NCI-H524 treated with DMSO at 0.1 percent for 48 hours (cell line): Measurements from ENCODE around the gene PLEKHA7.
"Not testable (repeated sequence)": the region's sequence is repeated elsewhere in the genome, so short reads cannot be mapped to it uniquely, and the experiment has no call there.

ENCODE experiments used
- DNase-seq: peaks from one replicate; lab custom pipeline; 2025; lab: John Stamatoyannopoulos, UW

Gene PLEKHA7

DNA sequence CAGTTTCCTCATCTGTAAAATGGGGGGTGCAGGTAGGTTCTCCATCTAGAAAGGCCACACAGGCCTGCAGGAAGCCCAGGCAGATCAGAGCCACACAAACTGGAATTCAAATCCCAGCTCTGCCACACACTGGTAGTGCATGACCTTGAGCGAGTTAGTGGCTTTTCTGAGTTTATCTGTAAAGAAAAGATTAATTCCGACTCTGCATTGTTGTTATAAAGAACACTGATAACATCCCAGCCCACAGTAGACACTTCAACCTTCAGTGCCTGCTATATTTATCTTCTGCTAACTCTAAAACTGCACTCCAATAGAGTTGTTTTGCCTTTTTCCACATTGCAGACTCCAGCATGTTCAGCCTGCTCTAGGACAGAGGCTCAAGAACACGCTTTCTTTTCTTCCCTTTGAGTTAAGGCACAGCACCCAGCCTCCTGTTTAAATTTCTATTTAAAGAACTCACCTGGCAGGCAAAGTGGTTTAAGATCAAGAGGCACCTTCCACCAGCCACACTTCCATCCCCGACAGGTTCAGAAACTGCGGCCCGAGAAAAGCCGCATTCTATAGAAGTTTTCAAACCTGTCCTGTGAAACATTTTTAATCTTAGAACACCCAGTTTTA is 133.9 kb downstream of the PLEKHA7 start:
- no peak for DNase-seq

DNA sequence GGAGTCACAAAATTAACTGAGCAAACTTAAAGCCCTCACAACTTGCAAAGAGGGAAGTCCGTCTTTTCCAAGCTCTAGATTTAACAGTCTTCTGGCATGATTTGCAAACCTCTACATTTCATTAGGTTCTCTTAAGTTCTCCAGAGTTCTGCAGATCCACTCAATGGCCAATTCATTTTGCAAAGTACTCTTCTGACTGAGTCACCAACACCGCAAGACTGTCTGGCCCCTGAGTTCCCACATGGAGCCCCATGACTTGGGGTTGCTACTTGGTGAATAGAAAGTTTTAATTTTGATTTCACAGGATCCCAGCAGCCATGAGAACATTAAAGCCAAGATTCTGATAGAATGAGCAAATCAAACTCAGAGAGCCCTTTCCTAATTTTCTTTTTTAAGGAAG is 134.5 kb downstream of the PLEKHA7 start:
- DNase-seq = no peak

DNA sequence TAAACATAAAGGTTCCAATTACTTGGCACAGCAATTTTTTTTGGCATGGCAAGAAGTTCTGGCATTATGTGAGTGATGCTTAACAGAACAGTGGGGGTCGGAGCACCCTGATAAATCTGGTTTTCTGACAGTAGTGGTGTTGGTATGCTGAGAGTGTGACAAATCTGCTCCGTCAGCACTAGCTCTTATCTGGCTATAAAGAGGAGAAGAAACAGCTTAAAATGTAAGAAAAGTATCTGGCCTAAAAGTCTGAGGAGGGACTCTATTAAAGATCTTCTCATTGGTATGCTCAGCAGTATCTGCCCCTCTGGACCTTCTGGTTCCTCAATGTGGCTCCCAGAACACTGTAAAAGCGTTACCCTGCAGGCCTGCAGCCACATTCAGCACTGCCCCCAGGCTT is 137.4 kb downstream of the PLEKHA7 start:
- no peak for DNase-seq

DNA sequence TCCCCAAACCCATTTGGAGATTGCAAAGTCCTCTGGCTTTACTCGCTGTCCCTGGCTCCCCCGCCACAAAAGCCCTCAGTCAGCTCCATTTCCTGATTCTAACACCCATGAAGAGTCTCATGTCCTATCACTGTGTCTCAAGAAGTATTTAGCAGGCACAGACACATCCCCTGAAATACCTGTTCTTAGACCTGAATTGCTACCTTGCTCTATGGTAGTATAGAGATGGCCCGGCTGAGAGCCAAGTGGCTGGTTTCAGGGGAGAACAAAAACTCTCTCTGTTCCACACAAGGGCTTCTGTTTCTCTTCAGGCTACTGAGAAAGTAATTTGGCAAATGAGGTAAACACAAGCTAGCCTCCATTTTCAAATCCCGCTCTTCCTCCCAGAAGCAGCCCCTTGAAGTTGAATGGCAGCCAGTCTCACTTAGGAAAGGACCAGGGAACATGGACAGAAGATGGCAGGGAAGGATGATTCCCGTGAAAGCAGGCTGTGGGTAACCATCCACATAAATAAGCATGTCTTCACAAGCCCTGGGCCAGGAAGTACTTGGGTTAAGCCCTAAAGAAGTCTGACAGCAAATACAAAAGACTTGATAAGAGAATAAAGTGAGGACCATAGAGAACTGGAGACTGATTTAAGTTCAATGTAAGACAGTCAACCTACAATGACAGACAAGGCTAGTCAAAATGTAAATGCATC is 138.0 kb downstream of the PLEKHA7 start:
- no peak for DNase-seq

DNA sequence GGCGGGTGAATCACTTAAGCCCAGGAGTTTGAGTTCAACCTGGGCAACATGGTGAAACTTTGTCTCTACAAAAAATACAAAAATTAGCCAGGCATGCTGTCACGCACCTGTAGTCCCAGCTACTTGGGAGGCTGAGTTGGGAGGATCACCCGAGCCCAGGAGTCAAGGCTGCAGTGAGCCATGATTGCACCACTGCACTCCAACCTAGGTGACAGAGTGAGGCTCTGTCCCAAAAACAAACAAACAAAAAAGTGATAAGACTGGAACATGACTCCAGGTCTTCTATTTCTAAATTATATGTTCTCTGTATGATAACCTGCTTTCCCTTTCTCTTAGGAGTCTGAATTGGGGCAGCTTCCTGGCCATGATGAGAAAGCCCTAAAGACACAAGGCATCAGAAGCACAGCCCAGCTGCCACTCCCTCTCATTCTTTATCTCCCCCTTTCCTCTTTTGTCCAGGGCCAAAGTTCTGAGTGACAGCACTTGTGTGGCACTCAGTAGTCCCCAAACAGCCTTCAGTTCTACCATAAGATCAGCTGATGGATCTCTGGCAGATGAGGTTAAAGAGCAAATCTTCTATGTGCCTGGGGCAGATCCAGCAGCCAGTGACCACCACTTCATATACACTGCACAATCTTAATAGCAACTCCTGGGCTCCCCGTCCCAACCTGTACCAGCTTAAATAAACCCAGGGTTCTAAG is 139.8 kb downstream of the PLEKHA7 start:
- DNase-seq = no peak

DNA sequence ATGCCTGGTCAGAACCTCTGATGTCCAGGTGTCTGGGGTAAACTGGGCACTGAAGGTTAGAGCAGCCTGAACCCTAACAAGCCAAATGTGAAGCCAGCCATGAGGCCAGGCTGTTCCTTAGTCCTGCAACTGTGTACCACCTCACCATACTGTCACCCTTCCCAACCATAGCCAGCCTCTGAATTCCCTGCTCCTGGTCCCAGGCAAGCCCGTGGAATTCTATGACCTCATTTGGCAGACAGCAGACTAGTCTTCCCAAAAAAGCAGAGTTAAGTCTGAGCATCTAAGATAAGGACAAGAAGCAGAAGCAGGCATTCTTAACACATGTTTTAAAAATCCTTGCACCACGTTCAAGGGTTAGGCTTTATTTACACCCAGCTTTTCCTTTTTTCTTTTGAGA is 140.9 kb downstream of the PLEKHA7 start:
- DNase-seq = no peak

DNA sequence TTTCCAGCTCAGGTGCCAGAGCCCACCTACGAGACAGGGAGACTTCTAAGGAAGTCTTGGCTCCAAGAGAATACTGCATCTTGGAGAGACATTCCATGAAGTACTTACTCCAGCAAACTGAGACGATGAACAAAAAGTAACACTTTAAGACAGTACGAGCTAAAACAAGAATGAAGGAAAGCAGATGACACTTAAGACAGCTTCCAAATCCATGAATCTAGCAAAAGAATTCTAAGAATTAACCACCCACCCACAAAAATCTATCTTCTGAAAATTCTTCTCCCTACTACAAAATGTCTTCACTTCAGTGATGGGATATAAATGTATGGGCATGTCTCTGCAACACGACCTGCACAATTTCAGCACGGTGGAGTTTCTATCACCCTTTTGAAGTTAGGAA is 142.8 kb downstream of the PLEKHA7 start:
- no peak for DNase-seq

GRCh38 chr11:16867097-16867496 is 147.1 kb downstream of the PLEKHA7 start:
- DNase-seq = no peak

GRCh38 chr11:16864428-16864827 is 149.8 kb downstream of the PLEKHA7 start:
- not testable (repeated sequence) for DNase-seq

DNA sequence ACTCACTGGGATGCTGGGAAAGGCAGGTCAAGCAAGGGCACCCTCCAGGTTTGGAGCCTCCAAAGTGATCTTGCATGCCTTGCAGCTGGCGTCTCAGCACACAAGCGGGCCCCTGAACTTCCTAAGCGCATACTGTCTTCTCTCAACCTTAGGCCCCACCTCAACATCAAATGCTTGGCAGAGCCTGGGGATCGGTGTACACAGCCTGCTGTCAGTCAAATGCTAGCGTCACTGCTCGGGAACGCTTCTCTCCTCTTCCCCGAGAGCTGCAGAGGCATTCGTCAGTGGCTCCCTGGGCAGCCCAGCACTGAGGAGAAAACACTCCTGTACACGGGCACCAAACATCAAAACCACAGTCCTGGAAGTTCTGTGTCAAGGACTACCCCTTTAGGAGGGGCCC is 150.8 kb downstream of the PLEKHA7 start:
- no peak for DNase-seq

GRCh38 chr11:16862726-16863125 is 151.5 kb downstream of the PLEKHA7 start:
- no peak for DNase-seq

GRCh38 chr11:16861862-16862261 is 152.4 kb downstream of the PLEKHA7 start:
- no peak for DNase-seq

DNA sequence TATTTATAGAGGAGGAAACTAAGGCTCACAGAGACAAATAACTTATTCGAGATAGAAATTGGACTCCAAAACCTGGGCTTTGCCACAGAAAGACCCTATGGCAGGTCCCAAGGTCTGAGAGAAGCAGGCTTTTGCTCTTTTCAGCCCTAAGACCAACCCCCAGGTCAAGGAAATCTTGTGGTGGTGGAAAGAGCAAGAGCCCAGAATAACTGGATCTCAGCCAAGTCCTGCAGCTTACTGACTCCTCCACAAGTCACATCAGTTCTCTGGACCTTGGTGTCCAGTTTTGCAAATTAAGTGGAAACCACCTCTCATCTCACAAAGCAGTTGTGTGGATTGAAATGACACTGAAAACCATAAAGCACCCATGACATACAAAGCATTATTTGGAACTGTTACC is 153.6 kb downstream of the PLEKHA7 start:
- no peak for DNase-seq

DNA sequence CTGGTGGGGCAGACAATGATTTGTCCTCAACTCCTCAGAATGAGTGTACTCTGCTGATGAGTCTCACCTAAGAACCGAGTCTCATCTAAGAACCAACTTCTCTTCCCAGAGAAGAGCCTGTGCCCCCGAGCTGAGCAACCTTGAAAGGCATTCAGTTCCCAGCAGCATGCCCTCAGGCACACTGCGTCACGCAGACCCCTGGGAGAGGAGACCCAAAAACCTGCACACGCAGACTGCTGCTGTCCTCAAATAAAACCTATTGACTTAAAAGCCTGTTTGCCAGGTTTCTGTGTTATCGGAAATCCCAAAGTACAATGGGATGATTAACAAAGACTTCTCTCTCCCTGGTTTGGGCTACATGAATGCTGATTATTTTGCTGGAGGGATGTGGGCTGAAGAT is 154.6 kb downstream of the PLEKHA7 start:
- no peak for DNase-seq

DNA sequence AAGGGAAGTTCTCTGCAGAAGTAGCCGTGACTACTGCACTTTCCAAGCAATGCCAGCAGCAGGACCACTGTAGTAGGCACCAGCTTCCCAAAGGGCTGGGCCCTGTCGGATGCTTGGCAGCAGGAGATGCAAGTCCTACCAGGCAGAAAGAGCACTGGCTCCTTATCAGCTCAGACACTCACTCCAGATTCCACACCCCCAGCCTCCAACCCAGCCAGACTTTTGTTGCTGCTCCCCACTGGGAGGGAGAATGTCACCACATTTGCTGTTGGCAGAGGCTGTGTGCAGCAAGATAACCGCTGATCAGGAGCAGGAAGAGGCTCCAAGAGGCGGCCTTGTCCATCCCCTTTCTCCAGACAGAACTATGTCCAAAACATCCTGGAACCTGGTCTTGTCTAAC is 157.0 kb downstream of the PLEKHA7 start:
- DNase-seq = no peak

DNA sequence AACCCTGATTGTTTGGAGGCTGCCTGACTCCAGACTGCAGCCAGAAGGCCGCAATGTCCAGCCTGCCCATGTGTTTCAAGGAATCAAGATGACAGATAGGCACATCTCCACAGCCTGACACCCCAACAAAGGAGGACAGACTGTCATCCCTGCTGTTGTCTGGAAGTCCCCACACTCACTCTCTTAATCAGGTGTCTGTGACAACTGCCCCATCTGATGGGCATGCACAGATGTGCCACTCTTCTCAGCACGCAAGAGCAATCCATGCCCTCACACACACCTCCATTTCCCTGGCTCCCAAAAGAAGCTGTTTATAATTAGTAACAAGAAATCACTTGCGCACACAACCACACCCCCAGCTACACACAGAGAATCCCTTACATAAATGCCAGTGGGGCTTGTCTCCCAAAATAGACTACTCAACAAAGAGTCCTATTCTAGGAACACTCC is 158.2 kb downstream of the PLEKHA7 start:
- no peak for DNase-seq

DNA sequence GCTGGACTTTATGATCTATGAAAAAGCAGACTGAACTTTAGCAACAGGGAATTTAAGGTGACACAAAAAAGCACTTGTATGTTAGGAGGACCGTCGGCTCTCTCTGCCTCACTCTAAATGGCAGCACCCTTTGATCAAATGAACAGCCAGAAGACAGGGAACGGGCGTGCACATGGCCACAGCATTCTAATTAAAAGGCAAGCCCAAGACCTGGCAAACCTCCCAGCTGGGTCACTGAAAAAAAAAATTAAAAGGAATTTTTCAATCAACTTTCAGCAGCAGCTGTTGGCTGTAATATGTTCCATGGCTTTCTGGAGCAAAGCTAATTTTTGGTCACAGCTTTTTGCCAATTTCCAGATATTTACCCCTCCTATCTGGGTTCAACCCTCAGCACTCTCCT is 159.2 kb downstream of the PLEKHA7 start:
- no peak for DNase-seq

DNA sequence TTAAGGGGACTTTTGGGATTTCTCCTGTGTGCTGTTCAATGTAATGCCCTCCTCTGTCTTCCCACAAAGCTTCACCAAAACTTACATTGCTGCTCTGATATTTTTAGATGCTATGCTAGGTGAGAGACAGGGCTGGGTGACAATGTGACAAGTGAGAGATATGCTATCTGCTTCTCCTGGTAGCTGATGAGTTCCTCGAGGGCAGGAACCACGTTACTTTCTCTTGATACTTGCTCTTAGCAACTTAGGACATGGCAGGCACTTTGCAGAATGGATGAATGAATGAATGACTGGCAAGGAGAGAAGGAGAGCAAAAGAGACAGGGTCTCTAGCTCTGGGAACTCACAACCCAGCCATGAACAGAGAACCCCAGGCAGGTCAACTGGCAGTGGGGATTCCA is 160.4 kb downstream of the PLEKHA7 start:
- no peak for DNase-seq

DNA sequence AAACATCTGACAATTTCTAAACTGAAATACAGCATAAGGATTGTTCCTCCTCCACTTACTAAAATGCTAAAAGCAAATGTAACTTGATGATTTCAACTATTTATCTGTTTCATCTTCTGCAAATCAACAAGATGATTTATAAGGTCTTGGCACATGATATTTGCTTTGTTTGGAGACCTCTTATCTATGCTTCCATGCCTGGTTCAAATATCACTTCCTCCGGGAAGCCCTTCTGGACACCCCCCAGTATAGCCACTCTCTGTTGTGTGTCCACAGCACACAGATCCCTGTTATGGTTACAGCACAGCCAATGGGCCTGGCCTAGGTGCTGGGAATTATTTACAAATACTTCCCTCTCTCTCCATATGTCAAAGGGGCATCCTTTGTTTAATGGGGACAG is 160.9 kb downstream of the PLEKHA7 start:
- no peak for DNase-seq

DNA sequence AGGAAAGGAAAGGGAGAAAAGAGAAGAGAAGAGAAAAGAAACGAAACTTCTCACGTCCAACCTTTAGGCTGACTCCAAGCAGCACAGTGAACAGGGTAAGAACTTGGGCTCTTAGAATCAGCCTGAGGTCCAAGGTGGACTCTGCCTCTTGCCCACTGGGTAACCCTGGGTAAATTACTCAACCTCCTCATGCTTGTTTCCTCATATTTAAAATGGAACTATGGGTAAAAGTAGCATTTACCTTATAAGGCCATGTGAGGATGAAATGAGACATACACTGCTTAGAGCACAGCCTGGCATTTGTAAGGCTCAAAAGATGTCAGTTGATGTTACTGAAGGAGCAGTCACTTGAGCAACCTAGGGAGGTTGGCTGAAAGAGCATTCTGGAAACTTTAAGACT is 167.9 kb downstream of the PLEKHA7 start:
- DNase-seq = no peak

GRCh38 chr11:16844268-16844771 is 169.9 kb downstream of the PLEKHA7 start:
- DNase-seq = no peak

- DNase-seq = no peak
Measured at GRCh38 chr11:16843294-16843693, 170.9 kb downstream of the PLEKHA7 start.

- DNase-seq = peak; percentile 47
Measured at GRCh38 chr11:16841984-16842383, 172.2 kb downstream of the PLEKHA7 start.
